ENCODE results near the gene EXOC6B. TPM values are rescaled to one million over a fixed set of nuclear protein-coding genes. Genes with fewer than 3 reads are reported as not detected.

Gene EXOC6B
- total and polyA plus RNA-seq, 9 of the 15 experiments (the other 6 are each of a cell fraction or from before 2014, with no cell fraction given): 0.28 to 4.2 (median 2.0) TPM

GRCh38 chr2:72137498-72138010 lies 688.3 kb downstream of the EXOC6B start (continued):
- TF ChIP-seq CTCF (IDR thresholded peaks at IDR 0.05 in 2 of 3, conservative IDR thresholded peaks at IDR 0.05 in 1 of 3; ENCODE audit: insufficient read depth in 2 of 3, low read depth in 1 of 3, low read length in 3 of 3): peak; percentile 90 to 98 (median 98)
- TF ChIP-seq SMC3 (conservative IDR thresholded peaks at IDR 0.05; ENCODE audit: insufficient read depth, low read depth, low read length): peak; percentile 62
- no peak for TF ChIP-seq SNIP1 (IDR thresholded peaks at IDR 0.05; ENCODE audit: low read depth)
- TF ChIP-seq CREM (IDR thresholded peaks at IDR 0.05; ENCODE audit: low read depth): 0 out of 2 replicates have a peak, but pooled peaks have one; percentile 18

GRCh38 chr2:72136933-72137497 lies 688.8 kb downstream of the EXOC6B start:
- DNase-seq (ENCODE audit: extremely low read depth in 1 of 4, low spot score in 3 of 4): no peak
- H3K4me1 ChIP-seq (replicated peaks in 1 of 2; ENCODE audit: control insufficient read depth in 2 of 2, insufficient read depth in 2 of 2, low read length in 2 of 2): peaks cover 0 to 14% of the 10 kb centered on the region in 2 experiments; a peak in 2 of 5 replicates
- intact Hi-C loops (cut with micrococcal nuclease) (loop anchor here (5.0 kb wide), 1 partner anchor 590 kb away; no protein-coding TSS in a partner anchor), in situ Hi-C loops (cut with MboI) (no loop called here)
- H3K4me3 ChIP-seq: no peak overlapping the region
- WGBS (ENCODE audit: insufficient coverage, low coverage, missing lambda C conversion rate): 3% methylated on average over 7 of the region's 7 CpGs
- BruUV-seq (replicated peaks): no TSS peak
- ATAC-seq: peak; percentile 25; the same call in 2 of the 3 replicates
- no peak for FAIRE-seq
- CTCF ChIA-PET (ENCODE audit: low intra/inter-chr PET ratio): no interaction called here
- H3K4me2 ChIP-seq (ENCODE audit: insufficient read depth, low read length): no peak overlapping the region
- POLR2A ChIA-PET: interaction anchor here (0.6 kb wide), 1 partner anchor 337 kb away, joined by 3 read pairs; no protein-coding TSS in a partner anchor
- H3K9me3 ChIP-seq (replicated peaks; ENCODE audit: control insufficient read depth, insufficient read depth, low read depth, low read length): no peaks in the 10 kb centered on the region
- no peaks in the 10 kb centered on the region for H3K36me3 ChIP-seq (ENCODE audit: control insufficient read depth, insufficient read depth, low read length)
- TF ChIP-seq NFIX (CRISPR knock-in tag; IDR thresholded peaks at IDR 0.05; ENCODE audit: low read depth): no peak
- no peak for TF ChIP-seq ARHGAP35 (IDR thresholded peaks at IDR 0.05; ENCODE audit: partially characterized antibody)
- no peak for TF ChIP-seq ZFP30 (CRISPR knock-in tag; IDR thresholded peaks at IDR 0.05; ENCODE audit: borderline replicate concordance)
- no peak for TF ChIP-seq ZNF830 (CRISPR knock-in tag; IDR thresholded peaks at IDR 0.05)
- peaks cover 5% of the 10 kb centered on the region for H3K9me1 ChIP-seq (ENCODE audit: control insufficient read depth, insufficient read depth, low read length)
- H2AFZ ChIP-seq (ENCODE audit: low read depth, low read length): no peak overlapping the region
- no peak overlapping the region for H3K27ac ChIP-seq (ENCODE audit: extremely low read depth, low read depth, low read length)
- no peaks in the 10 kb centered on the region for H3K79me2 ChIP-seq (ENCODE audit: control insufficient read depth, insufficient read depth, low read length)
- no peak overlapping the region for H3K9ac ChIP-seq (ENCODE audit: insufficient read depth in 1 of 2, low read depth in 2 of 2, low read length in 2 of 2)
- peaks cover 0 to 29% of the 10 kb centered on the region in 2 experiments; a peak in 2 of 5 replicates for H3K27me3 ChIP-seq (ENCODE audit: control insufficient read depth in 2 of 2, insufficient read depth in 2 of 2, low read length in 2 of 2)
- H4K20me1 ChIP-seq (replicated peaks; ENCODE audit: control insufficient read depth, insufficient read depth, low read length): no peaks in the 10 kb centered on the region

Measured in K562 (cell line).